GM19035 (cell line): Measurements from ENCODE around the gene DIABLO.
"Not testable (repeated sequence)": the region's sequence is repeated elsewhere in the genome, so short reads cannot be mapped to it uniquely, and the experiment has no call there.

Experiments used
- ATAC-seq: cut with Tn5 transposase; IDR thresholded peaks from one replicate; pipeline ENCODE4 v1.9.1; 2021; ENCODE audit not compliant: unreplicated experiment

DIABLO gene

GRCh38 chr12:122190842-122191668, 34.8 kb downstream of the DIABLO start:
- ATAC-seq = no peak

DNA sequence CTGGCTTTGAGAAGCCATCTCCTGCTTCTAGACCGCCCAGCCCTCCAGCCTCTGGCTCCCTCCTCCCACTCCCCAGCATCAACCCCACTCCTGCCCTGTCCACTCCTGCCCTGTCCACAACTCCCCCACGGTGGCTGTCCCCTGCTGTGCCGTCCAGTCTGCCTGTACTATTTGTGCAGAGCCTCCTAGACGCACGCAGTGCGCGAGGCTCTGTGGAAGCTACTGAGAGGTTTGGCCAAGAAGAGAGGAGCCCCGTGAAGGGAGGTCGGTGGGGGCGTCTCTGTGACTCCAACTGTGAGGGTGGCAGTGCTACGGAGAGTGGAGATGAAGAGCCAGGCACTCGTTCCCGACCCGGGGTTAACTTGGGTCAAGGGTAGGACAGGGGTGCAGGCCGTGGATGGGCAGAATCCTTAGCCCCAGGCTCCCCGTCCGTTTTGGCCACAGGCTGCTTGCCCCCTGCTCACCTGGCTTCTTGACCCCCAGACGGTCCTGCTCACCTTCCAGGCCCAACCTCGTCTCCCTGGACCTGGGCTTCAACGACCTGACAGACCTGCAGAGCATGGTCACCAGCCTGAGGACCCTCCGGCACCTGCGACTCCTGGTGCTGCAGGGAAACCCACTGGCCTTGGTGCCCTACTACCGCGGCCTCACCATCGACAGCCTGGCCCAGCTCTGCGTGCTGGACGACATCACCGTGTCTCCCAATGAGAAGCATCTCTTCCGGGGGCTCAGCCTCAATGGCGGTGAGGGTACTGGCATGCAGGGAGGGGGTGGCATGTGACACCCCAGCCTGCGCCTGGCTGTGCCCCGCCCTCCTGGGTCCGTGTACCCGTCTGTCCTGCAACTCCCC, 36.0 kb downstream of the DIABLO start:
- ATAC-seq = no peak

- no peak for ATAC-seq
Observed at GRCh38 chr12:122187466-122187865, 38.4 kb downstream of the DIABLO start.

GRCh38 chr12:122185494-122186082, 40.3 kb downstream of the DIABLO start:
- no peak for ATAC-seq

- no peak for ATAC-seq
Observed at GRCh38 chr12:122185079-122185478, 40.8 kb downstream of the DIABLO start.

GRCh38 chr12:122184517-122184916, 41.3 kb downstream of the DIABLO start:
- no peak for ATAC-seq

DNA sequence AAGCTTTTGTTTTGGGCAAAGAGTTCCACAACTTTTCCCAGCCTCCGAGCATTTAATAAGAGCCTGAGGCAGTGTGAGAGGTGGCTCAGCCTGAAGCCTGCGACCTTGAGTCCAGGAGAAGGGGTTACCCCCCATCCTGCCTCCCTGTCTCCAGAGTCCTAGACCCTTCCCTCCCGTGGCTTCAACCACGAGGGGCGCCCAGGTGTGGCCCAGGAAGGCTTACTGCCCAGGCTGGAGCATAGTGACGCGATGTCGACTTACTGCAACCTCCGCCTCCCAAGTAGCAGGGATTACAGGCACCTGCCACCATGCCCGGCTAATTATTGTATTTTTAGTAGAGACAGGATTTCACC, 42.3 kb downstream of the DIABLO start:
- no peak for ATAC-seq

DNA sequence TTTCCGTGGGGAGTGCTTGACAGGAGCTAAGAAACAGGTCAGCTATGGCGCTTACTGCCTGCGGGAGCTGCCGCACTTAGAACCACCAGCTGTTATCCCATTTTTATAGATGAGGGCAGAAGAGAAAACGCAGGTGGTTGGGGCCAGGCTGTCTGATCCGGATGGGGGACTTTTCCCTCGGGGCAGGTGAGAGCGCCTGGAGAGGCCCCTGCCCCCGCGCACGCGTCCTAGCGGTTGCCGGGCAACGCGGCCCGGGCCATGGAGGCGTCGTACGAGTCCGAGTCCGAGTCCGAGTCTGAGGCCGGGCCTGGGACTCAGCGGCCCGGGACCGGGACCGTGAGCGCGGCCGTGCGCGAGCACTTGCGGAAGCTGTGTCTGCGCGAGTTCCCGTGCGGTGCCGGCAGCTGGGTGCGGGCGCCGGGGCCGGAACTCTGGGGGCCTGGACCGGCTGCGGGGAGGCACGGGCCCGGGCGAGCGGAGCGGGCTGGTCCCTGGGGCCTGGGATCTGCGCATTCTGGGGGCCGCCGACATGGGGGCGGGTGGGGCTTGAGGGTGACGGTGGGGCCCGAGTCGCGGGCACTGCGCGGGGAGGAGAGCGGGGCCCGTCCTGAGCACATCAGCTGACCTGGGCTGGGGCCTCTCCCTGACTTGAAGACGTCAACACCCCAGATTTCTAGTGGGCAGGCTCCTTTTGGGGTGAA, 42.8 kb downstream of the DIABLO start, which contains the start of gene LRRC43:
Gene LRRC43, plus strand, starts transcription at position 237 of the 701 bp plus-strand sequence. Its CDS starts 22 bp downstream, at position 259.
- no peak for ATAC-seq

DNA sequence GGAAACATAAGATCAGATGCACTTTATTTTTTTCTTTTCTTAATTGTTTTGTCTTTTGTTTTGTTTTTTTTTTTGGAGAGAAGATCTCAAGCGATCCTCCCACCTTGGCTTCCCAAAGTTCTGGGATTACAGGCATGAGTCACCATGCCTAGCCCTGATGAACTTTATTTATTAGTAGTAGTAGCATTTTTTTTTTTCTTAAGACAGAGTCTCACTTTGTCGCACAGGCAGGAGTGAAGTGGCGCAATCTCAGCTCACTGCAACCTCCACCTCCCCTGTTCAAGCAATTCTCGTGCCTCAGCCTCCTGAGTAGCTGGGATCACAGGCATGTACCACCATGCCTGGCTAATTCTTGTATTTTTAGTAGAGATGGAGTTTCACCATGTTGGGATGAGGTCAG, 49.4 kb downstream of the DIABLO start:
- ATAC-seq = not testable (repeated sequence)

- no peak for ATAC-seq
Observed at GRCh38 chr12:122174155-122174845, 51.6 kb downstream of the DIABLO start, which contains the start of gene IL31. Gene IL31, minus strand, starts transcription at chr12:122174221. Its CDS starts 49 bp downstream, at chr12:122174172.

GRCh38 chr12:122172262-122172939, 53.5 kb downstream of the DIABLO start:
- no peak for ATAC-seq

GRCh38 chr12:122171399-122171798, 54.5 kb downstream of the DIABLO start:
- no peak for ATAC-seq

DNA sequence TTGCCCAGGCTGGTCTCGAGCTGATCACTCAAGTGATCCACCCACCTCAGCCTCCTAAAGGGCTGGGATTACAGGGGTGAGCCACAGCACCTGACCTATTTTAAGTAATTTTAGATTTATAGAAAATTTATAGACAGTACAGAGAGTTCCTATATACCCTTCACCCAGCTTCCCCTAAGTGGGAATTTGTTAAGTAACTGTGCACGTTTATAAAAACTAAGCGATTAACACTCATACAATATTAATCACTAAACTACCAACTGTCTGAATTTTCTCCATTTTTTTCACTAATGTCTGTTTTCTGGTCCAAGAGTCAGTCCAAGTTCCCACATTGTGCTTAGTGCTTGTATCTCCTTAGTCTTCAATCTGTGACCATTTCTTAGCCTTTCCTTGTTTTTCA, 57.4 kb downstream of the DIABLO start:
- no peak for ATAC-seq

GRCh38 chr12:122167356-122167925, 58.4 kb downstream of the DIABLO start:
- no peak for ATAC-seq

DNA sequence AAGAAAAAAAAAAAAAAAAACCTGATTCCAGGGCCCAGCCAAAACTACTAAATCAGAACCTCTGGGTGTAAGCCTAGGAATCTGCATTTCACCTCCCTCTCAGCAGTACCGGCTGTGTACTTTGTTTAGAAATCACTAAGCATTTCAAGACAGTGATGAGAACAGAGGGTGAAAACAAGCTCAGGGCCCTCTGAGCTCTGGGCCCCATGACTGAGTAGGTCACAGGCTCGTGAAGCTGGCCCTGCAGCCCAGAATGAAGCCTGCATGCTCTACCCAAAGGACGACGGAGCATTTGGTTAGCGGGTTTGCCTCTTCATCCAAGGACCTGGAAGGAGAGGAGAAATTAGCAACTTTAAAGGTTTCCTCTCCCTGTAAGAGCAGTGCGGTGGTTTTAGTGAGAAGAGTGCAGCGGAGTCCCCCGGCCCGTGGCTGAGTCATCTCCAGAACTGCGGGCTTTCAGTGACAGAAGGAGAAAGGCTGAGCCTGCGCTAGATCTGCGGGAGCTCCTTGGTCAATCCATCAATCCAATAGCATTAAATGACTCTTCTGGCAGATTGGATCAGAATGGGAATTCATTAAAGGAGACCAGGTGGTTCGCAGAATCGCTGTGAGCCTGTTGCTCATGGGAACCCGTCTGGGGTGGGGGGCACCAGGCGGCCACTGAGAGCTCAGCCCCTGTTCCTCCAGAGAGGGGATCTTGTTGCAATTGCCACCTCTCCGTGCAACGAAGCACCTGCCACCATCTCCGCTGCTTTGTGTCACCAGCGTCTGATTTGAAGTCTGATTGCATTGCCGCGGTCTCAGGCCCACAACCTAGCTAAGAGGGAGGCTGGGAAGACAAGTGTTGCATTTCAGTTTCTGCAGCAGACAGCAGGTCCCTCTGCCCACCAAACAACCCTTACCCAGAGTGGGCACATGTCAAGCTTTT, 59.2 kb downstream of the DIABLO start:
- peak; percentile 76 for ATAC-seq

GRCh38 chr12:122162976-122163375, 62.9 kb downstream of the DIABLO start:
- no peak for ATAC-seq

GRCh38 chr12:122161682-122162081, 64.2 kb downstream of the DIABLO start:
- no peak for ATAC-seq

GRCh38 chr12:122160761-122161160, 65.1 kb downstream of the DIABLO start:
- no peak for ATAC-seq
